Smooth muscle cell of the pulmonary artery (primary cell): ENCODE data around the gene MYOG. TPM values are rescaled to one million over a fixed set of nuclear protein-coding genes. Genes with fewer than 3 reads are reported as not detected.

Source experiments
- total RNA-seq: library from RNA; depleted of rRNA; stranded (reverse); fragments of >200 nt; gene quantifications from 2 replicates; pipeline ENCODE4 v1.2.3, GENCODE V29; 2014

MYOG gene
- total RNA-seq: not detected in 2 replicates

DNA sequence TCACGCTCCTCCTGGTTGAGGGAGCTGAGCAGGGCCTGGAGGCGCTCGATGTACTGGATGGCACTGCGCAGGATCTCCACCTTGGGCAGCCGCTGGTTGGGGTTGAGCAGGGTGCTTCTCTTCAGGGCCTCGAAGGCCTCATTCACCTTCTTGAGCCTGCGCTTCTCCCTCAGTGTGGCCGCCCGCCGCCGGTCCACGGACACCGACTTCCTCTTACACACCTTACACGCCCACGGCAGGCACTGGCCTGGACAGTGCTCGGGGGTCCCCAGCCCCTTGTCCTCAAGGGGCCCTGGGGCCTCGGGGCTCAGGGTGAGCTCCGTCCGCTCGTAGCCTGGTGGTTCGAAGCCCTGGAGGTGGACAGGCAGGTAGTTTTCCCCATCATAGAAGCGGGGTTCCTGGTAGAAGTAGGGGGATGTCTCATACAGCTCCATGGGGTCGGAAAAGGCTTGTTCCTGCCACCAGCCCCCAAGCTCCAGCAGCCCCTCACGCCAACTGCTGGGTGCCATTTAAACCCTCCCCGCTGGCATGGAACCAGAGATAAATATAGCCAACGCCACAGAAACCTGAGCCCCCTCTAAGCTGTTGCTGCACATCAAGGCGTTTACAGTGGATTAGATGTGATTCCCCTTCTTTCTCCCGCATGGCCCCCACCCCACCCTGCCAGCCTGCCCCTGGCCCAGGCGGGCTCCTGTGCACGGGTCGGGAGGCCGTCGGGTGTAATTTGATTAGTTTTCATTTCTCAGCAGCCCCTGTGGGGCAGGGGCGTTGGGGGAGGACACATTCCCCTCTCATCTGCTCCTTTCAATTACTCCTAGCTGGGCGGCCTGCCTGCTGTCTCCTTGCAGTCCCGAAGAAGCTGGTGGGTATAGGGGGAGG is at the start of gene MYOG:
Gene MYOG, minus strand, starts transcription at position 485 of the 879 bp plus-strand sequence. Its CDS starts 51 bp downstream, at position 434.

GRCh38 chr1:203127666-203128430 is 42.0 kb upstream of the MYOG start, which contains the start of gene ADORA1:
ADORA1 (plus strand) TSS chr1:203127726; CDS start chr1:203128842, 1,116 bp downstream.

Other genes starting within 250 kb of the MYOG start
- gene RABIF, start 196.9 kb downstream of the MYOG start, total RNA-seq: 4.9 and 5.8 TPM in 2 replicates
- gene KLHL12, start 158.8 kb downstream of the MYOG start, total RNA-seq: 30.2 and 36.0 TPM in 2 replicates
- gene ADIPOR1, start 127.7 kb downstream of the MYOG start, total RNA-seq: 134 and 155 TPM in 2 replicates
- 62.8 and 77.8 TPM in 2 replicates for gene CYB5R1, start 118.8 kb downstream of the MYOG start, total RNA-seq
- gene TMEM183A, start 78.6 kb downstream of the MYOG start, total RNA-seq: 72.2 and 81.8 TPM in 2 replicates
- 32.2 and 39.6 TPM in 2 replicates for gene PPFIA4, start 59.5 kb downstream of the MYOG start, total RNA-seq
- 0.65 and 0.96 TPM in 2 replicates for gene ADORA1, start 41.7 kb upstream of the MYOG start, total RNA-seq
- 0.07 TPM in 1 of 2 replicates, not detected in the other for gene MYBPH, start 89.8 kb upstream of the MYOG start, total RNA-seq
- 0.39 and 1.1 TPM in 2 replicates for gene CHI3L1, start 100.7 kb upstream of the MYOG start, total RNA-seq
- 0.13 TPM in 1 of 2 replicates, not detected in the other for gene CHIT1, start 143.7 kb upstream of the MYOG start, total RNA-seq
- gene BTG2, start 219.5 kb upstream of the MYOG start, total RNA-seq: 14.7 and 22.3 TPM in 2 replicates